Endothelial cell of umbilical vein (primary cell): Measurements from ENCODE around the gene PNPLA7. TPM values are rescaled to one million over a fixed set of nuclear protein-coding genes. Genes with fewer than 3 reads are reported as not detected.
A peak's percentile ranks its signal among the peaks of the same experiment; 100 is the strongest.

Experiments
- BruUV-seq: library from RNA; stranded (reverse); fragments of 400-500 nt; replicated peaks from 2 replicates; lab custom pipeline; 2021; lab: Mats Ljungman, UMichigan
- CTCF ChIA-PET: fragments of 300-600, 350-600 bp; sonication (Branson Sonifier 250); formaldehyde crosslinking; loops from one replicate; lab custom pipeline; 2021; ENCODE audit warnings: antibody characterized with exemption, inconsistent platforms; lab: Charles Lee
- POLR2A ChIA-PET: fragments of 300-600, 350-600 bp; sonication (Branson Sonifier 250); formaldehyde crosslinking; loops from one replicate; lab custom pipeline; 2021; ENCODE audit warnings: antibody characterized with exemption, inconsistent platforms; lab: Charles Lee
- DNase-seq: peaks from one replicate; pipeline ENCODE4 v3.0.0-alpha.2; 2011; ENCODE audit warnings: low read depth, low spot score
- FAIRE-seq: peaks from 2 replicates; lab custom pipeline; 2011; peaks lifted over from hg19 to GRCh38; lab: Jason Lieb, UNC
- H2AFZ ChIP-seq: 2 replicates; pipeline ENCODE4 v1.6.0; 2012; ENCODE audit warnings: low read depth, low read length, control low read depth, inconsistent platforms
- H3K27ac ChIP-seq: 2 replicates; pipeline ENCODE4 v1.5.1; 2011; ENCODE audit warnings: low read depth, mild to moderate bottlenecking, control low read depth, low read length, moderate library complexity; ENCODE audit not compliant: insufficient read depth
- H3K27me3 ChIP-seq, 2 experiments: 2 replicates each; pipeline versions ENCODE4 v1.6.0 to v1.6.1; 2011; ENCODE audit warnings: low read length in 2 of 2, mixed read lengths in 1 of 2; ENCODE audit not compliant: control insufficient read depth in 2 of 2, insufficient read depth in 2 of 2
- H3K36me3 ChIP-seq, 2 experiments: 2 replicates in 1 of 2; 3 replicates in 1 of 2; pipeline ENCODE4 v1.5.1; 2011; ENCODE audit warnings: low read length in 2 of 2, mild to moderate bottlenecking in 1 of 2, moderate library complexity in 1 of 2; ENCODE audit not compliant: control insufficient read depth in 2 of 2, insufficient read depth in 2 of 2; ENCODE audit errors: extremely low read depth in 1 of 2
- H3K4me1 ChIP-seq: 3 replicates; pipeline ENCODE4 v1.5.1; 2011; ENCODE audit warnings: mild to moderate bottlenecking, low read length; ENCODE audit not compliant: control insufficient read depth, insufficient read depth; ENCODE audit errors: extremely low read depth
- H3K4me2 ChIP-seq: 2 replicates; pipeline ENCODE4 v1.6.1; 2011; ENCODE audit warnings: low read length, control low read depth, mixed read lengths; ENCODE audit not compliant: insufficient read depth
- H3K4me3 ChIP-seq, 3 experiments: fragments of 200-600 bp in 1 of 3; sonication (generic), shearing (Covaris generic) in 1 of 3; replicated peaks in 1 of 3; 2 replicates each; pipeline ENCODE4 v1.5.1; 2011 to 2016; ENCODE audit warnings: control low read depth in 3 of 3, low read length in 3 of 3, mild to moderate bottlenecking in 2 of 3, inconsistent platforms in 1 of 3, low read depth in 1 of 3, moderate library complexity in 1 of 3; ENCODE audit not compliant: insufficient read depth in 1 of 3
- H3K79me2 ChIP-seq: 2 replicates; pipeline ENCODE4 v1.6.0; 2012; ENCODE audit warnings: low read length, inconsistent platforms; ENCODE audit not compliant: control insufficient read depth, insufficient read depth
- H3K9ac ChIP-seq: replicated peaks from 2 replicates; pipeline ENCODE3; 2011; ENCODE audit warnings: low read length, control low read depth; ENCODE audit not compliant: insufficient read depth; ENCODE audit errors: extremely low read depth
- H3K9me1 ChIP-seq: replicated peaks from 3 replicates; pipeline ENCODE4 v1.6.0; 2011; ENCODE audit warnings: mild to moderate bottlenecking, low read length; ENCODE audit not compliant: control insufficient read depth, insufficient read depth; ENCODE audit errors: extremely low read depth
- H3K9me3 ChIP-seq: replicated peaks from 2 replicates; pipeline ENCODE4 v1.5.1; 2012; ENCODE audit warnings: low read length, inconsistent platforms; ENCODE audit not compliant: control insufficient read depth, insufficient read depth
- H4K20me1 ChIP-seq: replicated peaks from 2 replicates; pipeline ENCODE3; 2011; ENCODE audit warnings: mild to moderate bottlenecking, low read length; ENCODE audit not compliant: control insufficient read depth, insufficient read depth; ENCODE audit errors: extremely low read depth
- EZH2 ChIP-seq: IDR thresholded peaks from 2 replicates; pipeline ENCODE4 v1.6.1; 2012; ENCODE audit warnings: borderline replicate concordance, low read depth, mild to moderate bottlenecking, moderate library complexity, low read length, inconsistent platforms; ENCODE audit not compliant: severe bottlenecking
- FOS ChIP-seq: IDR thresholded peaks from 2 replicates; pipeline ENCODE4 v1.6.1; 2011; ENCODE audit warnings: mild to moderate bottlenecking, low read length, moderate library complexity, borderline replicate concordance; ENCODE audit not compliant: insufficient read depth
- GATA2 ChIP-seq: IDR thresholded peaks from 2 replicates; pipeline ENCODE4 v1.7.0; 2011; ENCODE audit warnings: low read depth, mild to moderate bottlenecking, moderate library complexity, mixed read lengths, low read length; ENCODE audit not compliant: insufficient read length, insufficient read depth
- JUN ChIP-seq: IDR thresholded peaks from 2 replicates; pipeline ENCODE4 v1.6.1; 2011; ENCODE audit warnings: borderline replicate concordance, low read depth; ENCODE audit not compliant: insufficient read length, insufficient read depth
- MYC ChIP-seq: IDR thresholded peaks from one replicate; pipeline ENCODE4 v1.6.1; 2011; ENCODE audit warnings: mild to moderate bottlenecking, low read depth, low read length
- POLR2A ChIP-seq: IDR thresholded peaks from 2 replicates; pipeline ENCODE4 v1.6.1; 2012; ENCODE audit warnings: low read depth, mild to moderate bottlenecking, control low read depth, low read length
- POLR2AphosphoS5 ChIP-seq: IDR thresholded peaks from 2 replicates; pipeline ENCODE4 v1.6.1; 2012; ENCODE audit warnings: low read depth, mild to moderate bottlenecking, control low read depth, low read length, moderate library complexity; ENCODE audit not compliant: insufficient read depth
- dilution Hi-C: fragments of 300-500 bp; cut with MboI; formaldehyde crosslinking; loops from one replicate; pipeline ENCODE4 v1.15.0; 2019; ENCODE audit warnings: low sequenced_read_pairs; ENCODE audit not compliant: extremely low pct_ligation_motif_present
- intact Hi-C: fragments of 100-400 bp; cut with micrococcal nuclease; formaldehyde crosslinking; loops from one replicate; pipeline ENCODE4 v1.10.0; 2022
- polyA plus RNA-seq, 4 experiments: library from polyadenylated mRNA; depleted of rRNA in 3 of 4; stranded (reverse) in 3 of 4; unstranded in 1 of 4; fragments of >200 nt; gene quantifications; 2 replicates each; pipeline versions ENCODE4 v1.2.1 to v1.2.3, GENCODE V29; 2011 to 2012; ENCODE audit warnings: missing spikeins in 1 of 4
- total RNA-seq: library from RNA; stranded (reverse); gene quantifications from 2 replicates; pipeline ENCODE4 v1.2.3, GENCODE V29; 2021
- TF ChIP-seq, protein P1 (sequence below), 2 donors: IDR thresholded peaks; 1 replicate in 1 of 2; 2 replicates in 1 of 2; pipeline ENCODE4 v1.5.1; 2011; ENCODE audit warnings: low read length in 2 of 2, mild to moderate bottlenecking in 2 of 2, moderate library complexity in 2 of 2, control low read depth in 1 of 2, inconsistent platforms in 1 of 2, low read depth in 1 of 2; ENCODE audit not compliant: insufficient read depth in 1 of 2; ENCODE audit errors: extremely low read depth in 1 of 2
- TF ChIP-seq, protein P2 (sequence below): IDR thresholded peaks from 2 replicates; pipeline ENCODE4 v1.6.1; 2011; ENCODE audit not compliant: insufficient read depth, insufficient read length

PNPLA7 gene
- total and polyA plus RNA-seq, 2 donors (not counting 3 experiments of a cell fraction or from before 2014, with no cell fraction given), result 1.0 to 1.9 TPM

DNA sequence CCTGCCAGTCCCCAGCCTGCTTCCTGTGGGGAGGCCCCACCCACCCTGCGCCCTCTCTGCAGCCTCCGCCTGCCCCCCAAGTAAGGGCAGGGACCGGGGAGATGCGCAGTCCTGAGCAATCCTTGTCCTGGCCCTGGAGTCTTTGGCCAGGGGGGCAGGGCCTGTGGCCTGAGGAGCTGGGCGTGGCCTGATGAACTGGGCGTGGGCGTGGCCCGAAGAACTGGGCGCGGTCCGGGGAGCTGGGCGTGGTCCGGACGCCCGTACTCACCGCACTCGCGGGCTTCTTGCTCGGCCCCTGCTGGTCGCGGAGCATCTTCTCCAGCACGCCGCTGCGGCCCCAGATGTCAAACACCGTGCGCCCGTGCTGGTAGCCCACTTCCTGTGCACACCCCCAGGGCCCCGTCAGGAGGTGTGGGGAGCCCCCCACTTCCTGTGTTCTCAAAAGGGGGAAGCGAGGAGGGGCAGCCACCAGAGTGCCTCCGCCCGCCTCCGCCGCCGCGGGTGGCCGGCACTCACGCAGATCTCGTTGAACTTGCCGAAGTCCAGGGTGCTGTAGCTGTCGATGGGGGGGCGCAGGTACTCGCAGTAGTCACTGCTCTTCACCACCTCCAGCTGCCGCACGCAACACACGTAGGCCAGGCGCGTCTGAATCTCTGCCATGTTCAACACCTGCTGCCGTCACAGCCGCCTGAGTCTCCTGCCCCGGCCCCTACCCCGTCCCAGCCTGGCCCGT, 88.4 kb downstream of the PNPLA7 start:
- Histone ChIP-seq H3K4me3 (no peak overlapping the region), H2AFZ (peak overlapping the region; percentile 55), H3K4me1 (peaks cover 4% of the 10 kb centered on the region), H3K36me3 (no peaks in the 10 kb centered on the region), H3K27me3 (no peaks in the 10 kb centered on the region), H3K9ac (no peak overlapping the region), H3K79me2 (peaks cover 9% of the 10 kb centered on the region), H3K9me3 (no peaks in the 10 kb centered on the region), H3K9me1 (no peaks in the 10 kb centered on the region), H4K20me1 (no peaks in the 10 kb centered on the region), H3K27ac (no peak overlapping the region), H3K4me2 (peak overlapping the region; percentile 25)
- no TSS peak for BruUV-seq
- intact Hi-C loops (no loop called here), dilution Hi-C loops (no loop called here)
- TF ChIP-seq, protein P1, sequence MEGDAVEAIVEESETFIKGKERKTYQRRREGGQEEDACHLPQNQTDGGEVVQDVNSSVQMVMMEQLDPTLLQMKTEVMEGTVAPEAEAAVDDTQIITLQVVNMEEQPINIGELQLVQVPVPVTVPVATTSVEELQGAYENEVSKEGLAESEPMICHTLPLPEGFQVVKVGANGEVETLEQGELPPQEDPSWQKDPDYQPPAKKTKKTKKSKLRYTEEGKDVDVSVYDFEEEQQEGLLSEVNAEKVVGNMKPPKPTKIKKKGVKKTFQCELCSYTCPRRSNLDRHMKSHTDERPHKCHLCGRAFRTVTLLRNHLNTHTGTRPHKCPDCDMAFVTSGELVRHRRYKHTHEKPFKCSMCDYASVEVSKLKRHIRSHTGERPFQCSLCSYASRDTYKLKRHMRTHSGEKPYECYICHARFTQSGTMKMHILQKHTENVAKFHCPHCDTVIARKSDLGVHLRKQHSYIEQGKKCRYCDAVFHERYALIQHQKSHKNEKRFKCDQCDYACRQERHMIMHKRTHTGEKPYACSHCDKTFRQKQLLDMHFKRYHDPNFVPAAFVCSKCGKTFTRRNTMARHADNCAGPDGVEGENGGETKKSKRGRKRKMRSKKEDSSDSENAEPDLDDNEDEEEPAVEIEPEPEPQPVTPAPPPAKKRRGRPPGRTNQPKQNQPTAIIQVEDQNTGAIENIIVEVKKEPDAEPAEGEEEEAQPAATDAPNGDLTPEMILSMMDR (IDR thresholded peaks at IDR 0.05; ENCODE audit: extremely low read depth in 1 of 2, insufficient read depth in 1 of 2, low read depth in 1 of 2, low read length in 2 of 2), result peak; percentile 6 to 10
- TF ChIP-seq POLR2AphosphoS5, result no peak
- ChIA-PET CTCF (no interaction called here), POLR2A (no interaction called here)
- DNase-seq, result peak; percentile 40
- peak; percentile 77 for FAIRE-seq

DNA sequence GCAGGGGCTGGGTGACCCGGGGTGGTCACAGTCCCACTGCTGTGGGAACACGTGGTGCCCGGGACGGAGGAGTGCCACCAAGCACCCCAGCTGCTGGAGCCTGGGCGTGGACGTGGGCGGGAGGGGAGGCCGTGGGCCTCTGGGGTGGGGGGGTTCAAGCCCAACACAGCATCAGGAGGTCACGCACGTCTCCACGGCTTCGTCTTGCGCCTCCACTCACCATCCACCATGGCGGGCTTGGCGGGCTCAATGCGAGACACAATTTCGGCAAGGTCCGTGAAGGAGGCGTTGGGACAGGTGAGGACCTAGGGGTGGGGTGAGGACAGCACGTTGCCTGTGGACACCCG, 88.9 kb downstream of the PNPLA7 start:
- no peak overlapping the region for H3K4me3 ChIP-seq
- peaks cover 4% of the 10 kb centered on the region for H3K4me1 ChIP-seq
- no peak overlapping the region for H3K27ac ChIP-seq
- intact Hi-C loops, result no loop called here
- H3K27me3 ChIP-seq, result no peaks in the 10 kb centered on the region
- no peak overlapping the region for H3K4me2 ChIP-seq
- no peaks in the 10 kb centered on the region for H3K9me3 ChIP-seq
- H3K9ac ChIP-seq, result no peak overlapping the region
- peaks cover 9% of the 10 kb centered on the region for H3K79me2 ChIP-seq
- ChIA-PET CTCF (no interaction called here), POLR2A (no interaction called here)
- peak overlapping the region; percentile 55 for H2AFZ ChIP-seq
- DNase-seq, result no peak
- H3K36me3 ChIP-seq, result no peaks in the 10 kb centered on the region
- dilution Hi-C loops, result no loop called here
- FAIRE-seq, result no peak
- H4K20me1 ChIP-seq, result no peaks in the 10 kb centered on the region
- TF ChIP-seq FOS, result no peak
- TF ChIP-seq, protein P2, sequence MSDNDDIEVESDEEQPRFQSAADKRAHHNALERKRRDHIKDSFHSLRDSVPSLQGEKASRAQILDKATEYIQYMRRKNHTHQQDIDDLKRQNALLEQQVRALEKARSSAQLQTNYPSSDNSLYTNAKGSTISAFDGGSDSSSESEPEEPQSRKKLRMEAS, result no peak
- TF ChIP-seq GATA2, result no peak
- TF ChIP-seq MYC, result no peak
- TF ChIP-seq POLR2AphosphoS5, result no peak
- TF ChIP-seq JUN, result no peak
- TF ChIP-seq, protein P1 (IDR thresholded peaks at IDR 0.05; ENCODE audit: extremely low read depth in 1 of 2, insufficient read depth in 1 of 2, low read depth in 1 of 2, low read length in 2 of 2), result no peak
- TF ChIP-seq POLR2A, result no peak
- TF ChIP-seq EZH2, result no peak
- H3K9me1 ChIP-seq, result no peaks in the 10 kb centered on the region
- BruUV-seq, result no TSS peak
